GM12878 (cell line): ENCODE data around the gene ADGRG2.

Source experiments
- ATF2 ChIP-seq: IDR thresholded peaks from 2 replicates; pipeline ENCODE4 v1.6.1; 2012; ENCODE audit warnings: low read length, inconsistent platforms
- CTCF ChIP-seq, 3 experiments: IDR thresholded peaks in 2 of 3; conservative IDR thresholded peaks in 1 of 3; 2 replicates each; pipeline ENCODE4 v1.5.1; 2011; ENCODE audit warnings: low read depth in 3 of 3, low read length in 3 of 3, mild to moderate bottlenecking in 3 of 3, control low read depth in 2 of 3, moderate library complexity in 2 of 3, inconsistent platforms in 1 of 3, mixed read lengths in 1 of 3; ENCODE audit not compliant: control insufficient read depth in 2 of 3, insufficient read depth in 1 of 3; ENCODE audit errors: extremely low read depth in 1 of 3
- E2F4 ChIP-seq: IDR thresholded peaks from 2 replicates; pipeline ENCODE4 v1.6.1; 2012; ENCODE audit warnings: low read depth, low read length, improper control_type of control experiment
- FOXM1 ChIP-seq: IDR thresholded peaks from 2 replicates; pipeline ENCODE4 v1.6.1; 2012; ENCODE audit warnings: low read depth, mild to moderate bottlenecking, inconsistent platforms, low read length, moderate library complexity
- KDM1A ChIP-seq: fragments of 200-600 bp; sonication (generic); IDR thresholded peaks from 2 replicates; pipeline ENCODE4 v1.6.1; 2016; ENCODE audit warnings: borderline replicate concordance
- NFYB ChIP-seq: IDR thresholded peaks from 2 replicates; pipeline ENCODE4 v1.6.1; 2011; ENCODE audit warnings: low read depth, mild to moderate bottlenecking, low read length, improper control_type of control experiment, moderate library complexity; ENCODE audit not compliant: insufficient read depth
- POLR2A ChIP-seq: IDR thresholded peaks from 2 replicates; pipeline ENCODE4 v1.6.1; 2011; ENCODE audit warnings: low read depth, mild to moderate bottlenecking, low read length
- POLR2AphosphoS5 ChIP-seq: IDR thresholded peaks from 2 replicates; pipeline ENCODE4 v1.6.1; 2011; ENCODE audit warnings: mild to moderate bottlenecking, low read length, inconsistent platforms
- REST ChIP-seq: IDR thresholded peaks from 2 replicates; pipeline ENCODE4 v1.6.1; 2012; ENCODE audit warnings: mild to moderate bottlenecking, low read depth, low read length
- SP1 ChIP-seq: IDR thresholded peaks from one replicate; pipeline ENCODE4 v1.6.1; 2011; ENCODE audit warnings: low read depth, low read length
- TAF1 ChIP-seq: IDR thresholded peaks from 2 replicates; pipeline ENCODE4 v1.6.1; 2011; ENCODE audit warnings: mild to moderate bottlenecking, low read depth, low read length, borderline replicate concordance
- ZNF217 ChIP-seq: fragments of 450-650 bp; IDR thresholded peaks from 2 replicates; pipeline ENCODE4 v1.6.1; 2017; ENCODE audit warnings: antibody characterized with exemption, mild to moderate bottlenecking

- TF ChIP-seq ZNF217 (no peak), POLR2A (no peak), CTCF (IDR thresholded peaks at IDR 0.05 in 2 of 3, conservative IDR thresholded peaks at IDR 0.05 in 1 of 3; ENCODE audit: control insufficient read depth in 2 of 3, extremely low read depth in 1 of 3, insufficient read depth in 1 of 3, low read depth in 3 of 3, low read length in 3 of 3) (peak; percentile 49 to 55 (median 53)), TAF1 (no peak), POLR2AphosphoS5 (no peak), ATF2 (no peak), NFYB (no peak), KDM1A (no peak), REST (no peak), FOXM1 (no peak), E2F4 (no peak), SP1 (no peak)
Observed at GRCh38 chrX:19017271-19017670, 105.0 kb downstream of the ADGRG2 start.
